ENCODE results near the gene HNRNPA3. TPM values are rescaled to one million over a fixed set of nuclear protein-coding genes. Genes with fewer than 3 reads are reported as not detected.
"Not testable (repeated sequence)": the region's sequence is repeated elsewhere in the genome, so short reads cannot be mapped to it uniquely, and the experiment has no call there.

HNRNPA3 gene
- polyA plus RNA-seq, 3 donors from 2014 or later, result 47.7 to 85.5 (median 49.7) TPM

DNA sequence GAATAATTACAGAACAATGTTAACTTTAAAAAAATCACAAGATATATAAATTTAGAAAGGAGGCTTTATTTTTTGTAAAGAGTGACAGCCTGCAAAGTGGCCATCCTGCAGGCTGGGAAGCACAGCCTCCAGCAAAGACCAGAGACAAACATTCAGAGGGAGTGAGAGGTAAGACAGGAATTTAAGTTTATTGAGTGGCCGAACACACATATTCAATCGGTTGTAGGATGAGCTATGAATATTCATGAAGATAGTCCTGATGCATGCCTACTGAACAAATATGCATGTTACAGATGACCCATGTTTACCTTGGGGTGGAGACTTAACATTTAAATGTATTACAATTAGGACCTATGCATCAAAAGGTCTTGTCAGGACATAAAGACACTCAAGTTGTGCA, 33.4 kb upstream of the HNRNPA3 start:
- Mint-ChIP-seq H3K27me3 (ENCODE audit: low read depth in 3 of 3) (peaks cover 0 to 2% (median 1%) of the 10 kb centered on the region in 3 donors), H3K4me1 (peaks cover 7 to 11% of the 10 kb centered on the region in 2 donors), H3K27ac (no peak overlapping the region), H3K9me3 (no peaks in the 10 kb centered on the region), H3K36me3 (no peaks in the 10 kb centered on the region), H3K4me3 (no peak overlapping the region)
- DNase-seq, result no peak

DNA sequence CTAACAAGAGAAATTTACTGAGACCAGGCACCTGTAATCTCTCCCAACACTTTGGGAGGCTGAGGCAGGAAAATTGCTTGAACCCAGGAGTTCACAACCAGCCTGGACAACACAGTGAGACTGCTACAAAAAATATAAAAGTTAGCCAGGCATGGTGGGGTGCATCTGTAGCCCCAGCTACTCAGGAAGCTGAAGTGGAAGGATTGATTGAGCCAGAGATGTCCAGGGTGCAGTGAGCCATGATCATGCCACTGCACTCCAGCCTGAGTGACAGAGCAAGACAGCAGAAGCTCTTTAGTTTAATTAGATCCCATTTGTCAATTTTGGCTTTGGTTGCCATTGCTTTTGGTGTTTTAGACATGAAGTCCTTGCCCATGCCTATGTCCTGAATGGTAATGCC, 32.9 kb upstream of the HNRNPA3 start:
- not testable (repeated sequence) for H3K27ac Mint-ChIP-seq; DNase-seq; H3K9me3 Mint-ChIP-seq; H3K36me3 Mint-ChIP-seq; H3K27me3 Mint-ChIP-seq (ENCODE audit: low read depth in 3 of 3); H3K4me3 Mint-ChIP-seq
- peaks cover 7 to 11% of the 10 kb centered on the region in 2 donors for H3K4me1 Mint-ChIP-seq

DNA sequence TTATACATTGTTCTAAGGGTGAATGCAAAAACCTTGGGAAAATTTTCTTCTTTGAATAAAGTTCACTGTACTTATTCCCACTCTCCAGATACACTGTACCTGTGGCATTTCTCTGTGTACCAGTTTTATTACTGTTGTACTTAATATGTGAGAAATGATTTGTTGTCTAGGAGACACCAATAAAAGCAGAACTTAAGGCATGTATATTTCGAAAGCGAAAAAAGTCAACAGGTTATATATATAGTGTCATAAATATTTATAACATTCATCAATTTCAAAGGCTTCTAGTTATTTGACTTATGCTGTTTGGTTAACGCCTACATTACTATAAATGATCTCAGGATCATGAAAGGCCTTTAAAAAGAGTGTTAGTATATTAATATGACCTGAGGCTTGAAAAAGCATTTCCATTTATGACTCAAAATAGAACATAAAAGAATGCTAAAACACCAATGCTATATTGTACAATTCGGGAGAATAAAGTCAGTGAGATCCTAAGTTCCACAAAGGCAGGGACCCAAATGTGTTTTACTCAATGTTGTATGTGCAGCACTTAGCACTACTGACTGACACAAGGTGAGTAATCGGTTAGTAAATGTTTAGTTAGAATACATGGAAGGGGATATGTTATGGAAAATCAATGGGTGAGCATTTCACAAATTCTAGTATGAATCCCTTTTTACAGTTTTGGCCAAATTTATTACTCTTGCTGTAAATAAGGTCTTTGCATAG, 32.2 kb upstream of the HNRNPA3 start:
- no peak overlapping the region for H3K4me3 Mint-ChIP-seq
- no peak overlapping the region for H3K27ac Mint-ChIP-seq
- H3K9me3 Mint-ChIP-seq, result no peaks in the 10 kb centered on the region
- DNase-seq, result no peak
- H3K36me3 Mint-ChIP-seq, result no peaks in the 10 kb centered on the region
- peaks cover 7 to 9% of the 10 kb centered on the region in 2 donors for H3K4me1 Mint-ChIP-seq
- H3K27me3 Mint-ChIP-seq (ENCODE audit: low read depth in 3 of 3), result peaks cover 0 to 2% (median 1%) of the 10 kb centered on the region in 3 donors

DNA sequence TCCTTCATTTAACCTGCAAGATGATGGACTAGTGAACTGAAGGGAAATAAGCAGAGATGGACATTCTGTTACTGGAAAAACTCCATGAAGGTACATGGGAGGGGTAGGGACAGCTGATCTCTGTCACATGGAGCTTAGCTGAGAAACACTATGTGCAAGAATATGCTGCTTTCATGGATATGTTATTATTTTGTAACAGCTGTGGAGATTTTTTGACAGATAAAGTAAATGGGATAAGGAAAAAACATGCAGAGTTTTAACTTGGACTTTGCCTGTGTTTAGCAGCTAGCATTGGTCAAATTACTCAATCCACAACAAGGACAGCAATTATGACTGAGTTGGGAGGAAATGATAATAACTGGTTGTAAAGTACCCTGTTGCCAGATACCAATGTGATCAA, 28.7 kb upstream of the HNRNPA3 start:
- Mint-ChIP-seq H3K27ac (no peak overlapping the region), H3K27me3 (ENCODE audit: low read depth in 3 of 3) (peaks cover 0 to 1% (median 0%) of the 10 kb centered on the region in 3 donors), H3K4me1 (no peaks in the 10 kb centered on the region), H3K9me3 (no peaks in the 10 kb centered on the region), H3K36me3 (no peaks in the 10 kb centered on the region), H3K4me3 (no peak overlapping the region)
- no peak for DNase-seq

DNA sequence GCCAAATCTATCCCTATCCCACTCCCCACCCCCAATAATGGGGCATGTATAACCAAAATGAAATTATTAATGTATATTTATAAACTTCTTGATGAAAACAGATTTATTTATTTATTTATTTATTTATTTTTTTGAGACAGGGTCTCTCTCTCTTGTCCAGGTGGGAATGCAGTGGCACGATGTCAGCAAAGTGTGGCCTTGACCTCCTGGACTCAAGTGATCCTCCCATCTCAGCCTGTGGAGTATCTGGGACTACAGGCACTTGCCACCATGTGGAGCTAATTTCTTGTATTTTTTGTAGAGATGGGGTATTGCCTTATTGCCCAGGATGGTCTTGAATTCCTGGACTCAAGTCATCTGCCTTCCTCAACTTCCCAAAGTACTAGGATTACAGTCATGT, 28.0 kb upstream of the HNRNPA3 start:
- Mint-ChIP-seq H3K9me3 (no peaks in the 10 kb centered on the region), H3K4me1 (no peaks in the 10 kb centered on the region), H3K27ac (no peak overlapping the region), H3K27me3 (ENCODE audit: low read depth in 3 of 3) (peaks cover 0 to 1% (median 0%) of the 10 kb centered on the region in 3 donors), H3K36me3 (no peaks in the 10 kb centered on the region), H3K4me3 (no peak overlapping the region)
- DNase-seq, result no peak

DNA sequence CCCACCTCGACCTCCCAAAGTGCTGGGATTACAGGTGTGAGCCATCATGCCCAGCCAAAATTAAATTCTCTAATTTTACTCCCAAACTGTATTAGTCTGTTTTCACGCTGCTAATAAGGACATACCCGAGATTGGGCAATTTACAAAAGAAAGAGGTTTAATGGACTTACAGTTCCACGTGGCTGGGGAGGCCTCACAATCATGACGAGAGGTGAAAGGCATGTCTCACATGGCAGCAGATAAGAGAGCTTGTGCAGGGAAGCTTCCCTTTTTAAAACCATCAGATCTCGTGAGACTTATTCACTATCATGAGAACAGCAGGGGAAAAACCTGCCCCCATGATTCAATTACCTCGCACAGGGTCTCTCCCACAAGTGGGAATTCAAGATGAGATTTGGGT, 26.6 kb upstream of the HNRNPA3 start:
- H3K36me3 Mint-ChIP-seq; H3K27me3 Mint-ChIP-seq (ENCODE audit: low read depth in 3 of 3); H3K9me3 Mint-ChIP-seq; DNase-seq; H3K4me3 Mint-ChIP-seq; H3K27ac Mint-ChIP-seq; H3K4me1 Mint-ChIP-seq: not testable (repeated sequence)

DNA sequence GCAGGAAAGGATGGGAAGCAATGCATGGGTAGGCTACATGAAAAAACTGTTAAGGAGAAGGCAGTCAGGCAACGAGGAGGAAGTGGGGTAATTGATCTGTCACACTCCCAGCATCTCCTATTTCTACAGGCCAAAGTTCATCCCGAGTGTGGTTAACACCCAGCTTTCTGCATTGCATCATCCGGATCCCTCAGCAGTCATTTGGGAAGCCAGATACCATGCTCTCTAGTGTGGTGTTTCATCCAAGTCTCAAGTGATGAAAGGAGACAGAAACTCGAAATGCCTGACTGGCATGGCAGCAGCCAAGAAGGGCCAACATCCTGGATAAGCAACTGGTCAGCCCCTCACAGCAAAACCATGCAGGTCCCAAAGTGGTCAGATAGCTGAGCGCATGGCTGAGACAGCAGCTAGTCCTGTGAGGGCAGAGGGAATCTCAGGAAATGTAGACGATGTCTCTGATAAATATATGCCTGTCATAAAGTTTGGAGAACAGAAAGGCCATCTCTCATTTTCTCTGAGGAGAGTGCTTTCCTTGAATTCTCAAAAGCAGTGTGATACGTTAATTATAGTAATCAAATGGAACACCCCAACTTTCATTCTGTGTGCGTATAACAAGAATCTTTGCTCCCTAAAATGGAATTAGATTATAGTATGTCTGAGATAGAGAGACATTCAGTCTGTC, 24.8 kb upstream of the HNRNPA3 start:
- Mint-ChIP-seq H3K27me3 (ENCODE audit: low read depth in 3 of 3) (no peaks in the 10 kb centered on the region), H3K27ac (no peak overlapping the region), H3K36me3 (no peaks in the 10 kb centered on the region), H3K9me3 (no peaks in the 10 kb centered on the region), H3K4me1 (no peaks in the 10 kb centered on the region), H3K4me3 (no peak overlapping the region)
- no peak for DNase-seq

DNA sequence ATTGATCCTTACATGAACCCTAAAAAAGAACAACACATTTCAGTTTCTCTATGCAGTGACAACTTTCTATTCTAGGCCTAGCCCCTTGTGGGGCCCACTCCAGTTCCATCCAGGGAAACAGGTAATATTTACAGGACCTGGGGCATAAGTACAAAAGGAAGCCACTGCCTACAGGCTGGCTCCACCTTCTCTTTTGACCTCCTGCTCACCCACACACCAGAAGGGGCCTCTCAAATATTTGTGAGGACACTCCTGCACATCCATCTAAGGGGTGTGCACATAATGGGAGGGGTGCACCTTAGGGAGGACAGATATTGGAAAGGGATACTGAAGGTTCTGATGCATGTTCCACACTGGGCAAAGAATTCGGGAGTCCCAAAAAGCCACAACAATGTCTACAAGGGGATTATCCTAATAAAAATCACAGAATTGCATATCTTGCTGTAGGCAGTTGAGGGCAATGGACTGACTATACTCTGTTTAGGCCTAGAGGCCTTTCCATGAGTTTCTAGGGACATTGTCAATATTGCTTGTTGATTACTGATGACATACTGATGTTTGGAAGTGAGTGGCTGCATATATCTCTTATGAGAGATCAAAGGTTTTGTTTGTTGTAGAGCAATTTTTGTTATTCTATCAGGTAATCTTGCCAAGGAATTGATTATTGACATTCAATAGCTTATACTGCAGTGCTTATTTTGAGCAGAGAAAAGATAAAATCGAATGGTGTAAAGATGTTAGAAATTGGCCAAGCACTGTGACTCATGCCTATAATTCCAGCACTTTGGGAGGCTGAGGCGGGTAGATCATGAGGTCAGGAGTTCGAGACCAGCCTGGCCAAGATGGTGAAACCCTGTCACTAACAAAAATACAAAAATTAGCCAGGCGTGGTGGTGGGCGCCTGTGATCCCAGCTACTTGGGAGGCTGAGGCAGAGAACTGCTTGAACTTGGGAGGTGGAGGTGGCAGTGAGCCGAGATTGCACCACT, 23.8 kb upstream of the HNRNPA3 start:
- no peaks in the 10 kb centered on the region for H3K27me3 Mint-ChIP-seq (ENCODE audit: low read depth in 3 of 3)
- no peaks in the 10 kb centered on the region for H3K9me3 Mint-ChIP-seq
- no peak overlapping the region for H3K27ac Mint-ChIP-seq
- no peak for DNase-seq
- no peaks in the 10 kb centered on the region for H3K36me3 Mint-ChIP-seq
- no peaks in the 10 kb centered on the region for H3K4me1 Mint-ChIP-seq
- H3K4me3 Mint-ChIP-seq, result no peak overlapping the region

DNA sequence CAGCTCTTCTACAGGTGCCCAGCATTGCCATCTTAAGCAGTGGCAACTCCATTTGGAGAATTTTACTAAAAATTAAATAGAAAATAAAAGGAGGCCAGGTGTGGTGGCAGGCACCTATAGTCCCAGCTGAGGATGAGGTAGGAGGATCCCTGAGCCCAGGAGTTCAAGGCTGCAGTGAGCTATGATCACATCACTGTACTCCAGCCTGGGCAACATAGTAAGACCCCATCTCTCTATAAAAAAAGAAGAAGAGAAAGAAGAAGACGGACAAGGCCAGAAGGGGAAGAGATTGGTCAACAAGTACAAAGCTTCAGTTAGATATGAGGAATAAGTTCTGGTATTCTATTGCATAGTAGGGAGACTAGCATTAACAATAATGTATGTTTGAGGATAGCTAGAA, 21.7 kb upstream of the HNRNPA3 start:
- DNase-seq, result no peak
- Mint-ChIP-seq H3K4me1 (no peaks in the 10 kb centered on the region), H3K27me3 (ENCODE audit: low read depth in 3 of 3) (no peaks in the 10 kb centered on the region), H3K27ac (no peak overlapping the region), H3K9me3 (no peaks in the 10 kb centered on the region), H3K36me3 (no peaks in the 10 kb centered on the region), H3K4me3 (no peak overlapping the region)

DNA sequence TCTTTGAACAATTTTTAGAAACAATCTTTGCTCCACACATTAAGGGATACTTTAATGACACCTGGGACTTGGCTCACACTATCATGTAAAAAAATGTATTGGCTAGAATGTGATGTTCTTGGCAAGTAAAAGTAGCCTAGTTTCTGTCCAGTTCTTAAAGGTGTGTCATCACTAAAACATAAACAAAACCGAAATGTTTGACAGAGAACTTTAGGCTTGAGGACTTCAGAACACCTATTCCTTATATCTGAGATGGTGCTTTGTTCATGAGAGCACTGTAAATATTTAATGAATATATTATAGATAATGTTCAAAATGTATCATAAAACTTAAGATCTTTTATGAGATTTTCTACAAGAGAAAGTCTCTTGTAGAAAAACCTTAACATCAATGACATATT, 19.8 kb upstream of the HNRNPA3 start:
- no peaks in the 10 kb centered on the region for H3K27me3 Mint-ChIP-seq (ENCODE audit: low read depth in 3 of 3)

DNA sequence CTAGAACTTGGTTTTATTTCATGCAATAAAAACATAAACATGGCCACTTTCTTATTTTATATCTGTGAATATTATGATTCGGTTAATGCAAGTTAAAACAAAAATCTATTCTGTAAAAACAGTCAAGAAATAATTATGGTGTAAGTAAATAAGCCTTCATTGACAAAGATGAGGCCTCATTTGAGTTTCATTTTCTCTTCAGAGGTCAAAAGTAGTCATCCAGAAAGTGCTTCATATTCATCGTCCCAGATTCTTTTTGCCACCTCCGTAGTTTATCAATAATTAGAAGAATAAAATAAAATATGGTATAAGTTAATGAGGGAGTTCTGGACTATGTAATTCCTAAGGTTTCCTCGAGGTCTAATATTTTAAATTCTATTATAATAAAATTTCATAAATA, 19.4 kb upstream of the HNRNPA3 start:
- DNase-seq, result no peak
- H3K4me1 Mint-ChIP-seq, result no peaks in the 10 kb centered on the region
- H3K36me3 Mint-ChIP-seq, result no peaks in the 10 kb centered on the region
- no peaks in the 10 kb centered on the region for H3K9me3 Mint-ChIP-seq
- H3K4me3 Mint-ChIP-seq, result no peak overlapping the region
- H3K27me3 Mint-ChIP-seq (ENCODE audit: low read depth in 3 of 3), result no peaks in the 10 kb centered on the region
- no peak overlapping the region for H3K27ac Mint-ChIP-seq

More for the DNA sequence above, 19.8 kb upstream of the HNRNPA3 start:
- H3K4me1 Mint-ChIP-seq, result no peaks in the 10 kb centered on the region
- H3K27ac Mint-ChIP-seq, result no peak overlapping the region
- no peaks in the 10 kb centered on the region for H3K9me3 Mint-ChIP-seq
- no peak for DNase-seq
- H3K4me3 Mint-ChIP-seq, result no peak overlapping the region
- no peaks in the 10 kb centered on the region for H3K36me3 Mint-ChIP-seq

DNA sequence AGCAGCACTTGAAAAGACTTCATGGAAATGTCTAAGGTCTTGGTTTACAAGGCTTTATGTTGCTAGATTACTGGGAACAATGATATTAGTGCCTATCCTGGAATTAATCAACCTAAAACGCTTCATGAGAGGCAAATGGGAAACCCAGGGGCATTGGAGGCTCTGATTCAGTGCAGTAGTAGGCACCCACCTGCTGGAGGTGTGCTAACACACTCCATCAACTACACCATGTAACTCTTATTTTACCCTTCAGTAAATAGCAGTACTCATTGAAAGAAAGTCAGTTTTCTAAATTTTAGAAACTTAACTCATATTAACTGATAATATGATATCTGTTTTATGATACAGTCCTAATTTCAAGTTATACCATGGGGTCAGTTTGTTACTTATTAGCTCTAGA, 17.4 kb upstream of the HNRNPA3 start:
- Mint-ChIP-seq H3K9me3 (no peaks in the 10 kb centered on the region), H3K27me3 (ENCODE audit: low read depth in 3 of 3) (no peaks in the 10 kb centered on the region), H3K36me3 (no peaks in the 10 kb centered on the region), H3K4me1 (no peaks in the 10 kb centered on the region), H3K27ac (no peak overlapping the region), H3K4me3 (no peak overlapping the region)
- DNase-seq, result no peak

DNA sequence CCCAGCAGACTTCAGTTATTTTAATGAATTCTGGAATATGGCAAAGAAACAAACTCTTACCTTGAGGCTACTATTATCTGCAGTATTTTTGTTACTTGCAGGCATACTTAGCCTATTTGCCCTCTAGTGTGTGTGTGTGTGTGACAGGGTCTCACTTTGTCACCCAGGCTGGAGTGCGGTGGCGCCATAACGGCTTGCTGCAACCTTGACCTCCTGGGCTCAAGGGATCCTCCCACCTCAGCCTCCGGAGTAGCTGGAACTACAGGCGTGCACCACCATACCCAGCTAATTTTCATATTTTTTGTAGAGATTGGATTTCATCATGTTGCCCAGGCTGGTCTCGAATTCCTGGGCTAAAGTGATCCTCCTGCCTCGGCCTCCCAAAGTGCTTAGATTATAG, 12.2 kb upstream of the HNRNPA3 start:
- not testable (repeated sequence) for H3K36me3 Mint-ChIP-seq, H3K4me3 Mint-ChIP-seq, DNase-seq

DNA sequence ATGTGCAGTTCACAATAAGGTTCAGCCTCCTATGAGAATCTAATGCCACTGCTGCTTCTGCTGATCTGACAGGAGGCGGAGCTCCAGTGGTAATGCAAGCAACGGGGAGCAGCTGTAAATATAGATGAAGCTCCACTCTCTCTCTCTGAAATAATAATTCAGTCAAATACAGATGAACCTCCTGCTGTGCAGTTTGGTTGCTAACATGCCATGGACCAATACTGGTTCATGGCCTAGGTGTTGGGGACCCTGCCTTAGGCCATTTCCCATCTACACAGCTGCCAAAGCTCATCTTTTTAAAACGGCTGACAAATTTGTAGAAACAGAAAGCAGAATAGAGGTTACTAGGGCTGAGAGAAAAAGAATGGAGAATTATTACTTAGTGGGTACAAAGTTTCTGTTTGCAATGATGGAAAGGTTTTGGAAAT, 10.7 kb upstream of the HNRNPA3 start:
- Mint-ChIP-seq H3K27me3 (ENCODE audit: low read depth in 3 of 3) (peaks cover 0 to 2% (median 0%) of the 10 kb centered on the region in 3 donors), H3K4me1 (no peaks in the 10 kb centered on the region), H3K9me3 (no peaks in the 10 kb centered on the region), H3K36me3 (no peaks in the 10 kb centered on the region), H3K27ac (no peak overlapping the region), H3K4me3 (no peak overlapping the region)
- DNase-seq, result no peak

More for the DNA sequence above, 12.2 kb upstream of the HNRNPA3 start:
- not testable (repeated sequence) for H3K27me3 Mint-ChIP-seq (ENCODE audit: low read depth in 3 of 3); H3K4me1 Mint-ChIP-seq; H3K9me3 Mint-ChIP-seq; H3K27ac Mint-ChIP-seq

All from immature natural killer cell (primary cell).